ENCODE measurements around the gene GRID1.

The GRID1 gene

GRCh38 chr10:85674851-85675250 lies 691.7 kb downstream of the GRID1 start:
- Mint-ChIP-seq H3K4me1 (ENCODE audit: low read depth) (no peaks in the 10 kb centered on the region), H3K9me3 (peaks cover 46% of the 10 kb centered on the region), H3K27ac (no peak overlapping the region), H3K27me3 (no peaks in the 10 kb centered on the region), H3K4me3 (no peak overlapping the region), H3K36me3 (ENCODE audit: low read depth) (no peaks in the 10 kb centered on the region)
- intact Hi-C loops (cut with micrococcal nuclease) = no loop called here

- intact Hi-C loops (cut with micrococcal nuclease) = no loop called here
- no peaks in the 10 kb centered on the region for H3K27me3 Mint-ChIP-seq
- no peaks in the 10 kb centered on the region for H3K4me1 Mint-ChIP-seq (ENCODE audit: low read depth)
- H3K36me3 Mint-ChIP-seq (ENCODE audit: low read depth) = no peaks in the 10 kb centered on the region
- no peak overlapping the region for H3K27ac Mint-ChIP-seq
- H3K9me3 Mint-ChIP-seq = peaks cover 38% of the 10 kb centered on the region
- no peak overlapping the region for H3K4me3 Mint-ChIP-seq
These were observed 693.3 kb downstream of the GRID1 start for GRCh38 chr10:85673270-85673669.

GRCh38 chr10:85671530-85671929 lies 695.1 kb downstream of the GRID1 start:
- intact Hi-C loops (cut with micrococcal nuclease) = no loop called here
- Mint-ChIP-seq H3K27ac (no peak overlapping the region), H3K9me3 (peaks cover 28% of the 10 kb centered on the region), H3K27me3 (no peaks in the 10 kb centered on the region), H3K4me1 (ENCODE audit: low read depth) (no peaks in the 10 kb centered on the region), H3K36me3 (ENCODE audit: low read depth) (no peaks in the 10 kb centered on the region), H3K4me3 (no peak overlapping the region)

- Mint-ChIP-seq H3K27me3 (no peaks in the 10 kb centered on the region), H3K4me3 (no peak overlapping the region), H3K27ac (no peak overlapping the region), H3K4me1 (ENCODE audit: low read depth) (no peaks in the 10 kb centered on the region), H3K36me3 (ENCODE audit: low read depth) (no peaks in the 10 kb centered on the region), H3K9me3 (peaks cover 28% of the 10 kb centered on the region)
- intact Hi-C loops (cut with micrococcal nuclease) = no loop called here
These were observed 698.1 kb downstream of the GRID1 start for GRCh38 chr10:85668522-85668921.

- no peak overlapping the region for H3K4me3 Mint-ChIP-seq
- H3K27me3 Mint-ChIP-seq = no peaks in the 10 kb centered on the region
- H3K4me1 Mint-ChIP-seq (ENCODE audit: low read depth) = no peaks in the 10 kb centered on the region
- H3K9me3 Mint-ChIP-seq = peaks cover 23% of the 10 kb centered on the region
- intact Hi-C loops (cut with micrococcal nuclease) = no loop called here
- H3K27ac Mint-ChIP-seq = no peak overlapping the region
- no peaks in the 10 kb centered on the region for H3K36me3 Mint-ChIP-seq (ENCODE audit: low read depth)
These were observed 698.9 kb downstream of the GRID1 start for GRCh38 chr10:85667638-85668233.

GRCh38 chr10:85666987-85667386 lies 699.6 kb downstream of the GRID1 start:
- H3K9me3 Mint-ChIP-seq = peaks cover 15% of the 10 kb centered on the region
- H3K27me3 Mint-ChIP-seq = no peaks in the 10 kb centered on the region
- H3K4me1 Mint-ChIP-seq (ENCODE audit: low read depth) = no peaks in the 10 kb centered on the region
- H3K4me3 Mint-ChIP-seq = no peak overlapping the region
- H3K27ac Mint-ChIP-seq = no peak overlapping the region
- intact Hi-C loops (cut with micrococcal nuclease) = no loop called here
- no peaks in the 10 kb centered on the region for H3K36me3 Mint-ChIP-seq (ENCODE audit: low read depth)

- H3K4me1 Mint-ChIP-seq (ENCODE audit: low read depth) = no peaks in the 10 kb centered on the region
- no peak overlapping the region for H3K27ac Mint-ChIP-seq
- no peaks in the 10 kb centered on the region for H3K27me3 Mint-ChIP-seq
- no peaks in the 10 kb centered on the region for H3K36me3 Mint-ChIP-seq (ENCODE audit: low read depth)
- H3K4me3 Mint-ChIP-seq = no peak overlapping the region
- intact Hi-C loops (cut with micrococcal nuclease) = no loop called here
- H3K9me3 Mint-ChIP-seq = peaks cover 7% of the 10 kb centered on the region
These were observed 700.5 kb downstream of the GRID1 start for GRCh38 chr10:85666102-85666501.

- Mint-ChIP-seq H3K27me3 (no peaks in the 10 kb centered on the region), H3K9me3 (peaks cover 2% of the 10 kb centered on the region), H3K4me1 (ENCODE audit: low read depth) (no peaks in the 10 kb centered on the region), H3K4me3 (no peak overlapping the region), H3K27ac (no peak overlapping the region), H3K36me3 (ENCODE audit: low read depth) (no peaks in the 10 kb centered on the region)
- intact Hi-C loops (cut with micrococcal nuclease) = no loop called here
These were observed 700.9 kb downstream of the GRID1 start for GRCh38 chr10:85665681-85666080.

- intact Hi-C loops (cut with micrococcal nuclease) = no loop called here
- Mint-ChIP-seq H3K27me3 (no peaks in the 10 kb centered on the region), H3K4me1 (ENCODE audit: low read depth) (no peaks in the 10 kb centered on the region), H3K4me3 (no peak overlapping the region), H3K36me3 (ENCODE audit: low read depth) (no peaks in the 10 kb centered on the region), H3K27ac (no peak overlapping the region), H3K9me3 (no peaks in the 10 kb centered on the region)
These were observed 701.5 kb downstream of the GRID1 start for GRCh38 chr10:85665078-85665477.

- no peak overlapping the region for H3K4me3 Mint-ChIP-seq
- H3K27ac Mint-ChIP-seq = no peak overlapping the region
- no peaks in the 10 kb centered on the region for H3K4me1 Mint-ChIP-seq (ENCODE audit: low read depth)
- no peaks in the 10 kb centered on the region for H3K27me3 Mint-ChIP-seq
- intact Hi-C loops (cut with micrococcal nuclease) = no loop called here
- no peaks in the 10 kb centered on the region for H3K9me3 Mint-ChIP-seq
- H3K36me3 Mint-ChIP-seq (ENCODE audit: low read depth) = no peaks in the 10 kb centered on the region
These were observed 705.5 kb downstream of the GRID1 start for GRCh38 chr10:85661123-85661522.

GRCh38 chr10:85659331-85659730 lies 707.3 kb downstream of the GRID1 start:
- no peaks in the 10 kb centered on the region for H3K9me3 Mint-ChIP-seq

GRCh38 chr10:85658518-85658917 lies 708.1 kb downstream of the GRID1 start:
- intact Hi-C loops (cut with micrococcal nuclease) = no loop called here

More at GRCh38 chr10:85659331-85659730, 707.3 kb downstream of the GRID1 start:
- intact Hi-C loops (cut with micrococcal nuclease) = no loop called here
- no peak overlapping the region for H3K4me3 Mint-ChIP-seq
- H3K4me1 Mint-ChIP-seq (ENCODE audit: low read depth) = no peaks in the 10 kb centered on the region
- no peaks in the 10 kb centered on the region for H3K36me3 Mint-ChIP-seq (ENCODE audit: low read depth)
- no peak overlapping the region for H3K27ac Mint-ChIP-seq
- no peaks in the 10 kb centered on the region for H3K27me3 Mint-ChIP-seq

GRCh38 chr10:85657476-85658113 lies 709.0 kb downstream of the GRID1 start:
- H3K4me1 Mint-ChIP-seq (ENCODE audit: low read depth) = no peaks in the 10 kb centered on the region
- no peaks in the 10 kb centered on the region for H3K36me3 Mint-ChIP-seq (ENCODE audit: low read depth)
- no peaks in the 10 kb centered on the region for H3K27me3 Mint-ChIP-seq
- no peaks in the 10 kb centered on the region for H3K9me3 Mint-ChIP-seq
- intact Hi-C loops (cut with micrococcal nuclease) = no loop called here
- H3K27ac Mint-ChIP-seq = no peak overlapping the region
- H3K4me3 Mint-ChIP-seq = no peak overlapping the region

More at GRCh38 chr10:85658518-85658917, 708.1 kb downstream of the GRID1 start:
- Mint-ChIP-seq H3K4me1 (ENCODE audit: low read depth) (no peaks in the 10 kb centered on the region), H3K36me3 (ENCODE audit: low read depth) (no peaks in the 10 kb centered on the region), H3K27ac (no peak overlapping the region), H3K9me3 (no peaks in the 10 kb centered on the region), H3K4me3 (no peak overlapping the region), H3K27me3 (no peaks in the 10 kb centered on the region)

- H3K4me3 Mint-ChIP-seq = no peak overlapping the region
- no peaks in the 10 kb centered on the region for H3K27me3 Mint-ChIP-seq
- H3K9me3 Mint-ChIP-seq = no peaks in the 10 kb centered on the region
- H3K36me3 Mint-ChIP-seq (ENCODE audit: low read depth) = no peaks in the 10 kb centered on the region
- intact Hi-C loops (cut with micrococcal nuclease) = no loop called here
- H3K27ac Mint-ChIP-seq = no peak overlapping the region
- H3K4me1 Mint-ChIP-seq (ENCODE audit: low read depth) = no peaks in the 10 kb centered on the region
These were observed 711.2 kb downstream of the GRID1 start for GRCh38 chr10:85655411-85655810.

GRCh38 chr10:85651497-85651882 lies 715.1 kb downstream of the GRID1 start:
- H3K9me3 Mint-ChIP-seq = no peaks in the 10 kb centered on the region
- H3K27ac Mint-ChIP-seq = no peak overlapping the region
- H3K4me1 Mint-ChIP-seq (ENCODE audit: low read depth) = no peaks in the 10 kb centered on the region
- no peaks in the 10 kb centered on the region for H3K36me3 Mint-ChIP-seq (ENCODE audit: low read depth)
- no peaks in the 10 kb centered on the region for H3K27me3 Mint-ChIP-seq
- intact Hi-C loops (cut with micrococcal nuclease) = no loop called here
- H3K4me3 Mint-ChIP-seq = no peak overlapping the region

Data from dendritic cell treated with granulocyte-macrophage colony-stimulating factor and Interleukin-4, amounts not matched to agents 40 ng/mL and 50 ng/mL, for 4 days (primary cell).